ENCODE data around the gene LRP8.
"Not testable (repeated sequence)": the region's sequence is repeated elsewhere in the genome, so short reads cannot be mapped to it uniquely, and the experiment has no call there.

Gene LRP8

GRCh38 chr1:53284224-53285020, 43.4 kb downstream of the LRP8 start:
- DNase-seq (ENCODE audit: low read depth in 2 of 2) = no peak

- DNase-seq (ENCODE audit: low read depth in 2 of 2) = not testable (repeated sequence)
These were observed 44.7 kb downstream of the LRP8 start for GRCh38 chr1:53283156-53283555.

- DNase-seq (ENCODE audit: low read depth in 2 of 2) = no peak
These were observed 46.7 kb downstream of the LRP8 start for GRCh38 chr1:53281133-53281532.

GRCh38 chr1:53280496-53280895, 47.4 kb downstream of the LRP8 start:
- no peak for DNase-seq (ENCODE audit: low read depth in 2 of 2)

- no peak for DNase-seq (ENCODE audit: low read depth in 2 of 2)
These were observed 48.3 kb downstream of the LRP8 start for GRCh38 chr1:53279296-53280200.

GRCh38 chr1:53278298-53278725, 49.6 kb downstream of the LRP8 start:
- peak; percentile 14 to 48 for DNase-seq (ENCODE audit: low read depth in 2 of 2)

GRCh38 chr1:53277326-53277725, 50.5 kb downstream of the LRP8 start:
- no peak for DNase-seq (ENCODE audit: low read depth in 2 of 2)

GRCh38 chr1:53276902-53277281, 51.0 kb downstream of the LRP8 start:
- DNase-seq (ENCODE audit: low read depth in 2 of 2) = no peak

GRCh38 chr1:53276153-53276901, 51.5 kb downstream of the LRP8 start:
- DNase-seq (ENCODE audit: low read depth in 2 of 2) = no peak

GRCh38 chr1:53275566-53275965, 52.3 kb downstream of the LRP8 start:
- DNase-seq (ENCODE audit: low read depth in 2 of 2) = no peak

GRCh38 chr1:53274541-53275185, 53.2 kb downstream of the LRP8 start:
- DNase-seq (ENCODE audit: low read depth in 2 of 2) = no peak

- DNase-seq (ENCODE audit: low read depth in 2 of 2) = no peak
These were observed 53.8 kb downstream of the LRP8 start for GRCh38 chr1:53274026-53274425.

GRCh38 chr1:53273526-53273925, 54.3 kb downstream of the LRP8 start:
- no peak for DNase-seq (ENCODE audit: low read depth in 2 of 2)

GRCh38 chr1:53272349-53272748, 55.5 kb downstream of the LRP8 start:
- DNase-seq (ENCODE audit: low read depth in 2 of 2) = no peak

GRCh38 chr1:53271446-53272090, 56.3 kb downstream of the LRP8 start:
- no peak for DNase-seq (ENCODE audit: low read depth in 2 of 2)

- DNase-seq (ENCODE audit: low read depth in 2 of 2) = no peak
These were observed 57.0 kb downstream of the LRP8 start for GRCh38 chr1:53270873-53271272.

GRCh38 chr1:53270107-53270506, 57.8 kb downstream of the LRP8 start:
- no peak for DNase-seq (ENCODE audit: low read depth in 2 of 2)

GRCh38 chr1:53267761-53268160, 60.1 kb downstream of the LRP8 start:
- no peak for DNase-seq (ENCODE audit: low read depth in 2 of 2)

- no peak for DNase-seq (ENCODE audit: low read depth in 2 of 2)
These were observed 61.8 kb downstream of the LRP8 start for GRCh38 chr1:53266038-53266437.

GRCh38 chr1:53265581-53265980, 62.3 kb downstream of the LRP8 start:
- no peak for DNase-seq (ENCODE audit: low read depth in 2 of 2)

GRCh38 chr1:53264048-53264447, 63.8 kb downstream of the LRP8 start:
- no peak for DNase-seq (ENCODE audit: low read depth in 2 of 2)

Measured in stimulated activated CD8-positive, alpha-beta memory T cell treated with anti-CD3 and anti-CD28 coated beads, Interleukin-15, amount 100 ng/mL, for 4 hours (primary cell).